Subcutaneous abdominal adipose tissue (tissue), 5 donors: ENCODE data around the gene MLPH.

Experiments used
- H3K27ac ChIP-seq: one replicate; pipeline ENCODE4 v1.7.0; 2013; ENCODE audit warnings: low read depth, mild to moderate bottlenecking, inconsistent platforms, low read length, moderate library complexity
- H3K27me3 ChIP-seq, 5 donors: one replicate each; pipeline ENCODE4 v1.7.0; 2013; ENCODE audit warnings: low read length in 5 of 5, inconsistent platforms in 1 of 5; ENCODE audit not compliant: control insufficient read depth in 5 of 5, insufficient read depth in 4 of 5
- H3K36me3 ChIP-seq, 5 donors: one replicate each; pipeline ENCODE4 v1.7.0; 2013; ENCODE audit warnings: low read length in 5 of 5; ENCODE audit not compliant: control insufficient read depth in 5 of 5, insufficient read depth in 5 of 5
- H3K4me1 ChIP-seq, 5 donors: one replicate each; pipeline ENCODE4 v1.7.0; 2013; ENCODE audit warnings: low read length in 5 of 5, mild to moderate bottlenecking in 3 of 5, moderate library complexity in 1 of 5; ENCODE audit not compliant: control insufficient read depth in 5 of 5, insufficient read depth in 5 of 5
- H3K4me3 ChIP-seq, 5 donors: one replicate each; pipeline ENCODE4 v1.7.0; 2013; ENCODE audit warnings: low read length in 5 of 5, low read depth in 1 of 5
- H3K9ac ChIP-seq, 5 donors: one replicate each; pipeline ENCODE4 v1.7.0; 2013; ENCODE audit warnings: low read length in 5 of 5, mild to moderate bottlenecking in 4 of 5, moderate library complexity in 3 of 5
- H3K9me3 ChIP-seq, 5 donors: one replicate each; pipeline ENCODE4 v1.7.0; 2013; ENCODE audit warnings: low read length in 5 of 5; ENCODE audit not compliant: control insufficient read depth in 5 of 5
- donor health status: healthy.
- donor health status: healthy.
- donor health status: healthy.
- donor health status: healthy.
- donor health status: healthy.

MLPH gene

GRCh38 chr2:237561221-237561620, 74.2 kb downstream of the MLPH start:
- H3K9ac ChIP-seq, result no peak overlapping the region
- no peak overlapping the region for H3K27ac ChIP-seq
- H3K27me3 ChIP-seq, result peaks cover 4 to 17% (median 15%) of the 10 kb centered on the region in 5 donors
- H3K4me1 ChIP-seq, result peaks cover 5 to 15% (median 11%) of the 10 kb centered on the region in 5 donors
- no peaks in the 10 kb centered on the region for H3K36me3 ChIP-seq
- peaks cover 0 to 4% (median 2%) of the 10 kb centered on the region in 5 donors for H3K9me3 ChIP-seq
- no peak overlapping the region for H3K4me3 ChIP-seq

- H3K27ac ChIP-seq, result no peak overlapping the region
- H3K9me3 ChIP-seq, result no peaks in the 10 kb centered on the region
- H3K9ac ChIP-seq, result no peak overlapping the region
- no peak overlapping the region for H3K4me3 ChIP-seq
- peaks cover 5 to 17% (median 11%) of the 10 kb centered on the region in 5 donors for H3K4me1 ChIP-seq
- no peaks in the 10 kb centered on the region for H3K36me3 ChIP-seq
- peaks cover 4 to 25% (median 20%) of the 10 kb centered on the region in 5 donors for H3K27me3 ChIP-seq
Observed at GRCh38 chr2:237563816-237564215, 76.8 kb downstream of the MLPH start.

GRCh38 chr2:237564526-237565131, 77.6 kb downstream of the MLPH start:
- H3K36me3 ChIP-seq, result no peaks in the 10 kb centered on the region
- peaks cover 4 to 25% (median 20%) of the 10 kb centered on the region in 5 donors for H3K27me3 ChIP-seq
- no peak overlapping the region for H3K4me3 ChIP-seq
- no peaks in the 10 kb centered on the region for H3K9me3 ChIP-seq
- no peak overlapping the region for H3K9ac ChIP-seq
- H3K27ac ChIP-seq, result no peak overlapping the region
- peaks cover 0 to 9% (median 3%) of the 10 kb centered on the region in 5 donors for H3K4me1 ChIP-seq

- Histone ChIP-seq H3K9ac (no peak overlapping the region), H3K27ac (no peak overlapping the region), H3K4me3 (no peak overlapping the region), H3K4me1 (peaks cover 0 to 8% (median 0%) of the 10 kb centered on the region in 5 donors), H3K36me3 (no peaks in the 10 kb centered on the region), H3K9me3 (no peaks in the 10 kb centered on the region), H3K27me3 (peaks cover 4 to 25% (median 20%) of the 10 kb centered on the region in 5 donors)
Observed at GRCh38 chr2:237565974-237566373, 78.9 kb downstream of the MLPH start.

- H3K4me1 ChIP-seq, result peaks cover 0 to 8% (median under 1%) of the 10 kb centered on the region in 5 donors
- H3K36me3 ChIP-seq, result no peaks in the 10 kb centered on the region
- peaks cover 4 to 25% (median 20%) of the 10 kb centered on the region in 5 donors for H3K27me3 ChIP-seq
- no peak within 1 kb of the TSS for H3K4me3 ChIP-seq
- no peak within 1 kb of the TSS for H3K9ac ChIP-seq
- H3K9me3 ChIP-seq, result no peaks in the 10 kb centered on the region
- H3K27ac ChIP-seq, result no peak within 1 kb of the TSS
Observed at GRCh38 chr2:237566401-237567235, 79.6 kb downstream of the MLPH start, which contains the start of gene PRLH. Gene PRLH (plus strand): TSS chr2:237566574. CDS start chr2:237566574, 0 bp downstream.

- Histone ChIP-seq H3K27ac (no peak overlapping the region), H3K9me3 (no peaks in the 10 kb centered on the region), H3K27me3 (peaks cover 4 to 25% (median 20%) of the 10 kb centered on the region in 5 donors), H3K4me1 (peaks cover 0 to 13% (median 8%) of the 10 kb centered on the region in 5 donors), H3K36me3 (no peaks in the 10 kb centered on the region), H3K4me3 (no peak overlapping the region), H3K9ac (no peak overlapping the region)
Observed at GRCh38 chr2:237567276-237568029, 80.4 kb downstream of the MLPH start.

- H3K9me3 ChIP-seq, result no peaks in the 10 kb centered on the region
- H3K9ac ChIP-seq, result no peak overlapping the region
Observed at GRCh38 chr2:237568121-237568660, 81.1 kb downstream of the MLPH start.

GRCh38 chr2:237569041-237569440, 82.0 kb downstream of the MLPH start:
- H3K36me3 ChIP-seq, result no peaks in the 10 kb centered on the region
- H3K4me3 ChIP-seq, result no peak overlapping the region
- no peak overlapping the region for H3K27ac ChIP-seq
- H3K9ac ChIP-seq, result no peak overlapping the region
- H3K4me1 ChIP-seq, result peaks cover 0 to 14% (median 10%) of the 10 kb centered on the region in 5 donors
- no peaks in the 10 kb centered on the region for H3K9me3 ChIP-seq
- peaks cover 4 to 20% (median 15%) of the 10 kb centered on the region in 5 donors for H3K27me3 ChIP-seq

More at GRCh38 chr2:237568121-237568660, 81.1 kb downstream of the MLPH start:
- Histone ChIP-seq H3K27ac (no peak overlapping the region), H3K36me3 (no peaks in the 10 kb centered on the region), H3K4me3 (no peak overlapping the region), H3K4me1 (peaks cover 0 to 14% (median 10%) of the 10 kb centered on the region in 5 donors), H3K27me3 (peaks cover 4 to 25% (median 20%) of the 10 kb centered on the region in 5 donors)

GRCh38 chr2:237569896-237570295, 82.8 kb downstream of the MLPH start:
- Histone ChIP-seq H3K27ac (no peak overlapping the region), H3K36me3 (no peaks in the 10 kb centered on the region), H3K9me3 (no peaks in the 10 kb centered on the region), H3K4me3 (no peak overlapping the region), H3K9ac (no peak overlapping the region), H3K4me1 (peaks cover 0 to 14% (median 11%) of the 10 kb centered on the region in 5 donors), H3K27me3 (peaks cover 0 to 13% (median 8%) of the 10 kb centered on the region in 5 donors)
